Keratinocyte (primary cell): ENCODE measurements around the gene RFPL3.

Source experiments
- EZH2 ChIP-seq: IDR thresholded peaks from one replicate; pipeline ENCODE4 v1.6.1; 2012; ENCODE audit warnings: inconsistent platforms, mild to moderate bottlenecking, low read length, moderate library complexity
- TF ChIP-seq, protein P1 (sequence below), 3 experiments: IDR thresholded peaks in 1 of 3; conservative IDR thresholded peaks in 1 of 3; optimal IDR thresholded peaks in 1 of 3; 2 replicates in 2 of 3; 3 replicates in 1 of 3; pipeline versions ENCODE3 to v1.5.1; 2011; ENCODE audit warnings: low read length in 3 of 3, mild to moderate bottlenecking in 3 of 3, moderate library complexity in 2 of 3, control low read depth in 1 of 3, inconsistent platforms in 1 of 3; ENCODE audit not compliant: insufficient read depth in 2 of 3; ENCODE audit errors: extremely low read depth in 1 of 3

DNA sequence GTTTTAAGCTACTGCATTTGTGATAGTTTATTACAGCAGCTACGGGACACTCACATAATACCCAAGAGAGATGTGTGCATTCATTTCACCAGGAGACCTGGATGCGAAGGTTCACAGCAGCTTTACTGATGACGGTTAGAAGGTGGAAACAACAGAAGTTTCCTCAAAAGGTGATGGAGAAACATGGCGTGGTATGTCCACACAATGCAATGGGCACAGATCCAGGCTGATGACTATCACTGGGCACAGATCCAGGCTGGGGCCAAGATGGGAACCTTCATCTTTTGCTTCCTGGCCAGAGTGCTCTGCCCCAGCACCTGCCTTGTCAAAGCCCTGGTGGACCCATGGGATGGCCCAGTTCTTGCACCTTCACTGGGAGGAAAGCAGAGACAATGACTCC is 30.6 kb upstream of the RFPL3 start:
- TF ChIP-seq, protein P1, sequence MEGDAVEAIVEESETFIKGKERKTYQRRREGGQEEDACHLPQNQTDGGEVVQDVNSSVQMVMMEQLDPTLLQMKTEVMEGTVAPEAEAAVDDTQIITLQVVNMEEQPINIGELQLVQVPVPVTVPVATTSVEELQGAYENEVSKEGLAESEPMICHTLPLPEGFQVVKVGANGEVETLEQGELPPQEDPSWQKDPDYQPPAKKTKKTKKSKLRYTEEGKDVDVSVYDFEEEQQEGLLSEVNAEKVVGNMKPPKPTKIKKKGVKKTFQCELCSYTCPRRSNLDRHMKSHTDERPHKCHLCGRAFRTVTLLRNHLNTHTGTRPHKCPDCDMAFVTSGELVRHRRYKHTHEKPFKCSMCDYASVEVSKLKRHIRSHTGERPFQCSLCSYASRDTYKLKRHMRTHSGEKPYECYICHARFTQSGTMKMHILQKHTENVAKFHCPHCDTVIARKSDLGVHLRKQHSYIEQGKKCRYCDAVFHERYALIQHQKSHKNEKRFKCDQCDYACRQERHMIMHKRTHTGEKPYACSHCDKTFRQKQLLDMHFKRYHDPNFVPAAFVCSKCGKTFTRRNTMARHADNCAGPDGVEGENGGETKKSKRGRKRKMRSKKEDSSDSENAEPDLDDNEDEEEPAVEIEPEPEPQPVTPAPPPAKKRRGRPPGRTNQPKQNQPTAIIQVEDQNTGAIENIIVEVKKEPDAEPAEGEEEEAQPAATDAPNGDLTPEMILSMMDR (optimal IDR thresholded peaks at IDR 0.05 in 1 of 3, IDR thresholded peaks at IDR 0.05 in 1 of 3, conservative IDR thresholded peaks at IDR 0.05 in 1 of 3; ENCODE audit: extremely low read depth in 1 of 3, insufficient read depth in 2 of 3, low read length in 3 of 3), result no peak
- no peak for TF ChIP-seq EZH2
